ENCODE results near the gene PFAS.

- TF ChIP-seq POLR2A (IDR thresholded peaks at IDR 0.05) (no peak), CTCF (IDR thresholded peaks at IDR 0.05) (no peak)
These were observed 17.4 kb upstream of the PFAS start for GRCh38 chr17:8231701-8232100.

Data from gastroesophageal sphincter (tissue), 3 donors.